ENCODE results near the gene COPS2. TPM values are rescaled to one million over a fixed set of nuclear protein-coding genes. Genes with fewer than 3 reads are reported as not detected.

COPS2 gene
- total and polyA plus RNA-seq, 2 of the 13 experiments (the other 11 are each of a cell fraction or from before 2014, with no cell fraction given), result 37.8 to 66.3 TPM

DNA sequence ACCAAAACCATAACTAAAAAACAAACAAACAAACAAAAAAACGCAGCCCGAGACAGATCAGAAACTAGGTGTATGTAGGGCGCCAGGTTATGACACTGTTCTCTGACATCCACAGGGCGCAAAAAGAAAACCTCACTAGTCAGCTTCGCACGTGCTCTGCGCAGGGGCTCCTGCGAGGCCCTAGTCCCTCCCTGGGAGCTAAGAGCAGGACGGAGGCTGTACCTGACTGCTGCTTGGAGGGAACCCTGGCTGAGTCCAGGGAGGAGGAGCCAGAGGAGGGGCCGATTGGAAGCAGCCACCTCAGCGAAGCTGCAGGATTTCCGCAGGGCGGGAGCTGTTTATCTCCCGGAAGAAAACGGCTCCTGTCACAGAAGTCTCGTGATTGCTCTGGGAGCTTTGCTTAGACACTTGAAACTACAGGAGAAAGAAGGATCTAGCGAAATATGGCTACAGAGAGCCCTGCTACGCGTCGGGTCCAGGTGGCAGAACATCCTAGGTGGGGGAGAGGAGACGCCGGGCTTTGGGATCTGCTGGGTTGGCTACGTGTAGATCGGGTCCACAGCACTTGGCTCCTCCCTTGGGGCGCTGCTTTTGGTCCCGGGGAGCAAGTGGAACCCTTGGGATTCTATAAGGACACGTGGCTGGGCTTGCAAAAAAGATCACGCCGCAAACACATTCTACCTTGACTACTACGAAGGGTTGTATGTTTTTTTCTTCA lies 14.6 kb upstream of the COPS2 start, which contains the start of gene GALK2 (continued):
- TF ChIP-seq, protein P1, sequence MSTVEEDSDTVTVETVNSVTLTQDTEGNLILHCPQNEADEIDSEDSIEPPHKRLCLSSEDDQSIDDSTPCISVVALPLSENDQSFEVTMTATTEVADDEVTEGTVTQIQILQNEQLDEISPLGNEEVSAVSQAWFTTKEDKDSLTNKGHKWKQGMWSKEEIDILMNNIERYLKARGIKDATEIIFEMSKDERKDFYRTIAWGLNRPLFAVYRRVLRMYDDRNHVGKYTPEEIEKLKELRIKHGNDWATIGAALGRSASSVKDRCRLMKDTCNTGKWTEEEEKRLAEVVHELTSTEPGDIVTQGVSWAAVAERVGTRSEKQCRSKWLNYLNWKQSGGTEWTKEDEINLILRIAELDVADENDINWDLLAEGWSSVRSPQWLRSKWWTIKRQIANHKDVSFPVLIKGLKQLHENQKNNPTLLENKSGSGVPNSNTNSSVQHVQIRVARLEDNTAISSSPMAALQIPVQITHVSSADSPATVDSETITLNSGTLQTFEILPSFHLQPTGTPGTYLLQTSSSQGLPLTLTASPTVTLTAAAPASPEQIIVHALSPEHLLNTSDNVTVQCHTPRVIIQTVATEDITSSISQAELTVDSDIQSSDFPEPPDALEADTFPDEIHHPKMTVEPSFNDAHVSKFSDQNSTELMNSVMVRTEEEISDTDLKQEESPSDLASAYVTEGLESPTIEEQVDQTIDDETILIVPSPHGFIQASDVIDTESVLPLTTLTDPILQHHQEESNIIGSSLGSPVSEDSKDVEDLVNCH (CRISPR knock-in tag; IDR thresholded peaks at IDR 0.05), result 0 out of 2 replicates have a peak, but pooled peaks have one; percentile 73
- TF ChIP-seq, protein P2, sequence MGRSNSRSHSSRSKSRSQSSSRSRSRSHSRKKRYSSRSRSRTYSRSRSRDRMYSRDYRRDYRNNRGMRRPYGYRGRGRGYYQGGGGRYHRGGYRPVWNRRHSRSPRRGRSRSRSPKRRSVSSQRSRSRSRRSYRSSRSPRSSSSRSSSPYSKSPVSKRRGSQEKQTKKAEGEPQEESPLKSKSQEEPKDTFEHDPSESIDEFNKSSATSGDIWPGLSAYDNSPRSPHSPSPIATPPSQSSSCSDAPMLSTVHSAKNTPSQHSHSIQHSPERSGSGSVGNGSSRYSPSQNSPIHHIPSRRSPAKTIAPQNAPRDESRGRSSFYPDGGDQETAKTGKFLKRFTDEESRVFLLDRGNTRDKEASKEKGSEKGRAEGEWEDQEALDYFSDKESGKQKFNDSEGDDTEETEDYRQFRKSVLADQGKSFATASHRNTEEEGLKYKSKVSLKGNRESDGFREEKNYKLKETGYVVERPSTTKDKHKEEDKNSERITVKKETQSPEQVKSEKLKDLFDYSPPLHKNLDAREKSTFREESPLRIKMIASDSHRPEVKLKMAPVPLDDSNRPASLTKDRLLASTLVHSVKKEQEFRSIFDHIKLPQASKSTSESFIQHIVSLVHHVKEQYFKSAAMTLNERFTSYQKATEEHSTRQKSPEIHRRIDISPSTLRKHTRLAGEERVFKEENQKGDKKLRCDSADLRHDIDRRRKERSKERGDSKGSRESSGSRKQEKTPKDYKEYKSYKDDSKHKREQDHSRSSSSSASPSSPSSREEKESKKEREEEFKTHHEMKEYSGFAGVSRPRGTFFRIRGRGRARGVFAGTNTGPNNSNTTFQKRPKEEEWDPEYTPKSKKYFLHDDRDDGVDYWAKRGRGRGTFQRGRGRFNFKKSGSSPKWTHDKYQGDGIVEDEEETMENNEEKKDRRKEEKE (IDR thresholded peaks at IDR 0.05), result no peak
- TF ChIP-seq MAX (IDR thresholded peaks at IDR 0.05), result peak; percentile 98
- no peak for TF ChIP-seq CENPX (CRISPR knock-in tag; IDR thresholded peaks at IDR 0.05)
- no peak for TF ChIP-seq FOXP1 (IDR thresholded peaks at IDR 0.05)
- peak; percentile 34; the same call in 1 of the 2 replicates for TF ChIP-seq FOXP1 (CRISPR knock-in tag; IDR thresholded peaks at IDR 0.05)
- no peak for TF ChIP-seq ZNF713 (CRISPR knock-in tag; IDR thresholded peaks at IDR 0.05)
- TF ChIP-seq STAT6 (CRISPR knock-in tag; IDR thresholded peaks at IDR 0.05; ENCODE audit: borderline replicate concordance), result 0 out of 2 replicates have a peak, but pooled peaks have one; percentile 80
- TF ChIP-seq, protein P3, sequence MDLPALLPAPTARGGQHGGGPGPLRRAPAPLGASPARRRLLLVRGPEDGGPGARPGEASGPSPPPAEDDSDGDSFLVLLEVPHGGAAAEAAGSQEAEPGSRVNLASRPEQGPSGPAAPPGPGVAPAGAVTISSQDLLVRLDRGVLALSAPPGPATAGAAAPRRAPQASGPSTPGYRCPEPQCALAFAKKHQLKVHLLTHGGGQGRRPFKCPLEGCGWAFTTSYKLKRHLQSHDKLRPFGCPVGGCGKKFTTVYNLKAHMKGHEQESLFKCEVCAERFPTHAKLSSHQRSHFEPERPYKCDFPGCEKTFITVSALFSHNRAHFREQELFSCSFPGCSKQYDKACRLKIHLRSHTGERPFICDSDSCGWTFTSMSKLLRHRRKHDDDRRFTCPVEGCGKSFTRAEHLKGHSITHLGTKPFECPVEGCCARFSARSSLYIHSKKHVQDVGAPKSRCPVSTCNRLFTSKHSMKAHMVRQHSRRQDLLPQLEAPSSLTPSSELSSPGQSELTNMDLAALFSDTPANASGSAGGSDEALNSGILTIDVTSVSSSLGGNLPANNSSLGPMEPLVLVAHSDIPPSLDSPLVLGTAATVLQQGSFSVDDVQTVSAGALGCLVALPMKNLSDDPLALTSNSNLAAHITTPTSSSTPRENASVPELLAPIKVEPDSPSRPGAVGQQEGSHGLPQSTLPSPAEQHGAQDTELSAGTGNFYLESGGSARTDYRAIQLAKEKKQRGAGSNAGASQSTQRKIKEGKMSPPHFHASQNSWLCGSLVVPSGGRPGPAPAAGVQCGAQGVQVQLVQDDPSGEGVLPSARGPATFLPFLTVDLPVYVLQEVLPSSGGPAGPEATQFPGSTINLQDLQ (CRISPR knock-in tag; IDR thresholded peaks at IDR 0.05), result peak; percentile 88
- no peak for TF ChIP-seq ZBTB42 (CRISPR knock-in tag; IDR thresholded peaks at IDR 0.05)
- TF ChIP-seq ZIK1 (CRISPR knock-in tag; IDR thresholded peaks at IDR 0.05; ENCODE audit: borderline replicate concordance, low read depth), result 0 out of 2 replicates have a peak, but pooled peaks have one; percentile 85
- peak; percentile 83 for TF ChIP-seq MXD1 (CRISPR knock-in tag; IDR thresholded peaks at IDR 0.05)

All from HepG2 (cell line).